Stimulated activated CD8-positive, alpha-beta memory T cell treated with anti-CD3 and anti-CD28 coated beads, Interleukin-4, amount 100 ng/mL, for 48 hours (primary cell): ENCODE data around the gene PKDCC.
"Not testable (repeated sequence)": the region's sequence is repeated elsewhere in the genome, so short reads cannot be mapped to it uniquely, and the experiment has no call there.

Source experiments
- DNase-seq: peaks from one replicate; pipeline ENCODE4 v3.0.0-alpha.2; 2020

Gene PKDCC

GRCh38 chr2:42030829-42031228 is 17.0 kb upstream of the PKDCC start:
- no peak for DNase-seq

GRCh38 chr2:42031281-42032223 is 16.3 kb upstream of the PKDCC start:
- no peak for DNase-seq

GRCh38 chr2:42032224-42032620 is 15.6 kb upstream of the PKDCC start:
- DNase-seq, result no peak

- no peak for DNase-seq
Measured at GRCh38 chr2:42032745-42033144, 15.1 kb upstream of the PKDCC start.

- DNase-seq, result not testable (repeated sequence)
Measured at GRCh38 chr2:42034096-42034495, 13.7 kb upstream of the PKDCC start.

- no peak for DNase-seq
Measured at GRCh38 chr2:42035241-42035640, 12.6 kb upstream of the PKDCC start.

GRCh38 chr2:42036413-42036812 is 11.4 kb upstream of the PKDCC start:
- DNase-seq, result no peak

- DNase-seq, result no peak
Measured at GRCh38 chr2:42036940-42037339, 10.9 kb upstream of the PKDCC start.

GRCh38 chr2:42040643-42041278 is 7.1 kb upstream of the PKDCC start:
- no peak for DNase-seq

- no peak for DNase-seq
Measured at GRCh38 chr2:42041377-42042127, 6.3 kb upstream of the PKDCC start.

GRCh38 chr2:42042631-42043355 is 5.0 kb upstream of the PKDCC start:
- DNase-seq, result no peak

- no peak for DNase-seq
Measured at GRCh38 chr2:42043789-42044394, 3.9 kb upstream of the PKDCC start.

GRCh38 chr2:42044939-42045338 is 2.9 kb upstream of the PKDCC start:
- DNase-seq, result no peak

- no peak for DNase-seq
Measured at GRCh38 chr2:42045352-42045751, 2.5 kb upstream of the PKDCC start.

GRCh38 chr2:42045848-42046748 is 1.7 kb upstream of the PKDCC start:
- no peak for DNase-seq

GRCh38 chr2:42046819-42047487 is 868 bp upstream of the PKDCC start:
- no peak for DNase-seq

- no peak for DNase-seq
Measured at GRCh38 chr2:42048299-42049220, 739 bp downstream of the PKDCC start.

- no peak for DNase-seq
Measured at GRCh38 chr2:42049221-42050009, 1.6 kb downstream of the PKDCC start.
